ELF-1 (cell line): Measurements from ENCODE around the gene RBM38.
A peak's percentile ranks its signal among the peaks of the same experiment; 100 is the strongest.

Source experiments
- DNase-seq: peaks from one replicate; pipeline ENCODE4 v3.0.0-alpha.2; 2016; ENCODE audit warnings: low read depth, low spot score

RBM38 gene

GRCh38 chr20:57391439-57392301 lies 474 bp downstream of the RBM38 start:
- DNase-seq = peak; percentile 42

- DNase-seq = no peak
Measured at GRCh38 chr20:57392512-57393271, 1.5 kb downstream of the RBM38 start.

DNA sequence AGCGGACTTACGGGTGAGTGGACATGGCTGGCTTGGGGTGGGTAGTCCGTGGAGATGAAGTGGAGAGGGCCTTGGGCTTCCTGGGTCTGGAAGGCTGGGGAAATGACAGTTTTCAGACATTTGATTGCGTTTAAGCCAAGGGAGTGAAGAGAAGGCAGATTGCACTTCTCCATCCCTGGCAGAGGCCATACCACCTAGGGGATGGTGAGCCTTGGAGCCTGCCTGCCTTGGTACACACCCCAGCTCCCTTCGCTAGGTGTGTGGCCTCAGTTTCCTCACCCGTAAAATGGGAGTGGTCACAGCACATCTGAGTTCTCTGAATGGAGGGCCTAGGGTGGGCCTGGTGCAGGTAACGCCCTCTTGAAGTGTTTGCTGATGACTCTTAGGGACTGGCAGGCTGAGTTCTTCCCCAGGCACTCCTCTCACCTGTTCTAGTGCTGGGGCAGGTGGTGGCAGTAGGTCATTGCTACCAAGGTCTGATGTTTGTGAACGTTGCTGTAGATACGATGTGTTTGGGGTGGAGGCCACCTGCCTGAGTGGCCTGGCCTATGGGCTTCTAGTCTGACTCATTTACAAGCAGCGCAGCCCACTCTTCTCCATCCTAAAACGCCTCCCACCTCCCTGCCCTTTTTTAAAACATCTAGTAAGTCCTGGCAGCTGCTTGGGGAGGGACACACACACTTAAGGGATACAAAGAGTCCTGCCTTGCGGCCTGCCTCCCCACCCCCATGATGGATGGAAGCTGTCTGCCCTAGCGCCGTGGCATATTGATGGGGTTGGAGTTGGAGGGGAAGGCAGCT lies 2.3 kb downstream of the RBM38 start:
- peak; percentile 58 for DNase-seq

DNA sequence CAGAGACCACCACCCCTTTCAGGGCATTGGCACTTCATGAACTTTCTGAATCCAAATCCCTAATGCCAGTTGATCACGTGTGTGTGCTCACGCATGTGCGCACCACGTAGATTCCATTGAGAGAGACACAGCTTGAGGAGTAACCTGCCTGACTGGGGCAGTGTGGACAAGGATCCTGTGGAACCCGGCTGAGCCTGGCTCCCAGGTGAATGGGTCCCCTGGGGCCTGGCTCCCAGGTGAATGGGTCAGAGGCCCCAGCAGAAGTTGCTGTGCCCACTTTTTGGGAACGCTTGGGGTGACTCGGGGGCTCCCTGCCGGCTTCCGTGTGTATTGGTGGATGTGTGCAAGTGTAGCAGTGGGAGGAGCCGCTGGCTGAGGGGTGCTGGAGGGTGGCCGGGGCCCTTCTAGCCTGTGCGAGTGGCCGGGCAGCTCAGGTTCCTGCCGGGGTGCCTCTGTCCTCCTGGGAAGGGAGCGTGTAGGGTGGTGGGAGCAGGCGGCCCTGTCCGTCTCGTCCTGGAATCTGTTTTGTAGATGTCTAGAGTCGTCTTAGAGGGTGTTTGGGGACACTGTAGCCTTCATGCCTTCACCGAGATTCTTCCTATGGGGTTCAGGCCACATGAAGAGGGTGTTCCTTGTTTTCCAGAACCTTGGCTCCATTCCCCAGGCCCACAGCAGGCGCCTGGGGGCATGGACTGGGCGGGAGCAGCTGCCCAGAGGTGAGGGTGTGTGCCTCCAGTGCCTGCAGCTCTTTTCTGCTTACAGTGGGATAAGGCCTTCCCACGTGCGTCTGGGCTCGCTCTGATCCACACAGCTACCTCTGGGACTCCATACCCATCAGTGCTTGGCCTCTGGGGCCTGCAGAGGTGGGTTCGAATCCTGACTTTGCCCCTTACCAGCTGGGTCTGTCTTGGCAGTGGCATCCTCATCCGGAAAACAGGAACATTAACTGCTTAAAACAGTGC lies 3.2 kb downstream of the RBM38 start:
- DNase-seq = no peak

DNA sequence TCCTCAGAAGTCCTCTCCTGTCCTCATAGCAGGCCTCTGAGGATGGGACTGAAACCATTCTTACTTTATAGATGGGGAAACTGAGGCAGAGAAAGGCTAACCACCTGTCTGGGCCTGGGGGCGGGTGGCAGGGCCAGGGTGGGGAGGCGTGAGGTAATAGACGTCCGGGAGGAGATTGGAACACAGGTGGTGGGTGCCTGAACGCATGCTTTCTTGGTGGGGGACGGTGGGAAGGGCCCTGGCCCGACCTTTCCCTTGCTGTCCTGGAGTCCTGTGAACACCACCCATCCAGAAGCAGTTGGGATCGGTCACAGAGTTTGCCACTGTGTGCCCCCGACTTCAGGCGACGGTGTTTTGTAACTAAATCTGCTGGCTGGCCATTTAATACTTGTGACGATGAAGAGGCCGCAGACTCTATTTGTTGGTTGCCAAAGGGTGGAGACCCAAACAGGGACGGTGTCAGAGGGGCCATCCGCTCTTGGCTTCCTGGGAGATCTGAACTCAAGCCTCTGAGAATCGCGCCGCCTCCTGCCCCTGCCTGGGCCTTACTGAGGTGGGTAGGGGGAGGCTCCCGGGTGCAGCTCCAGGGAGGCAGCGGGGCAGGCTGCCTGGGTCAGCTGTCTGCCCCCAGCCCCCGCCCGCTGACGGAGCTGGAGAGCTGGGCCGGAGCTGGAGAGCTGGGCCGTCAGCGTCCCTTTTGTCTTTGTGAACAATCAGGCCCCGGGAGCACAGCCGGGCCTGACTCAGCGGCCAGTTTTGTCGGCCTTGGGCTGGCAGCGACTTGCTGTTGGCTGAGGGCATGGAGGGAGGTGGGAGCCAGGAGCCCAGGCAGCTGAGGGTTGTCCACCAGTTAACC lies 4.1 kb downstream of the RBM38 start:
- peak; percentile 84 for DNase-seq

GRCh38 chr20:57396212-57396983 lies 5.2 kb downstream of the RBM38 start:
- no peak for DNase-seq

DNA sequence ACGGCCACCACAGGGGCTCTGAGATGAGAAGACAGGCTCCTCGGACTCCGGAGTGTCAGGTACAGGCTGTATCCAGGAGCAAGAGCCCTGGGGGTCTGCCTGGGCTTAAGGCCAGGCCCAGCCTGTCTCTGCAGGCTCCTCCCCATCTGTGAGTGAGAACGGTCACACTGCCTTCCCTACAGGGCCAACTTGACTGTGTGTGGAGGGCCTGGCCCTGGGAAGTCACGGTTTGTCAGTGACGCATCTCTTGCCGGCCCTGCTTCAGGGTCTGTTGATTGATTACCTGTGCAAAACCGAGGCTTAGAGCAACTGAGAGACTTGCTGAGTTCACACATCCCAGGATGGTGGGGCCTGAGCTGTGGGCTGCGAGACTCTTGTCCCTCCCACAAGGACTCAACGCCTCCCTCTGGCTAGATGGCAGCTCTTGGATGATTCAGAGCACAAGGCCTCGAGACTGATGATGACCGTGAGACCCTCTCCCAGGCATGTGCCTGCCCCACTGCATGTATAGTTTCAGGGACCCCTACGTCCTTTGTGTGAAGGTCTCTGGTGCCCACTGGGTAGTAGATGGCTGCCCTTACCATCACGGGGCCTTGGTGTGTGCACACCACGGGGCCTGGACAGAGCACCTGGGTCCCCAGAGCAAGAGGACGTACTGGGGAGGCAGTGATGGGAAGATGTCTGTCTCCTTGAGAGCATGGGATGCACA lies 5.9 kb downstream of the RBM38 start:
- peak; percentile 62 for DNase-seq

DNA sequence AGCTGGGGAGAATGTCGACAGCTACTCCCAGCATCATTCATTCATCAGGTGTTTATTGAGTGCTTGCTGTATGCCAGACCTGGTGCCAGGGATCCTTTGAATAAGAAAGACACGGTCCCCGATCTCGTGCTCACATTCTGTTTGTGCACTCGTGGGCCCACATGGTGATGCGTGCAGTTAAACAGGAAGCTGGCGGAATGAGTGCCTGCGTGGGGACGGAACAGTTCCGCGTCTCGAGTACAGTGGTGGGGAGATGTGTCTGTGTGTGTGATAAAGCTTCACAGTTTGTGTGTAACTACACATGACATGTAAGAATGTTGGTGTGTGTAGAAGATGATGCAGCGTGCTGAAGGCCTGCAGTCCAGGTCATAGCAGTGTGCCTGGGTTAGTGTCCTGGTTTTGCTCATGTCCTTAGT lies 6.5 kb downstream of the RBM38 start:
- no peak for DNase-seq

DNA sequence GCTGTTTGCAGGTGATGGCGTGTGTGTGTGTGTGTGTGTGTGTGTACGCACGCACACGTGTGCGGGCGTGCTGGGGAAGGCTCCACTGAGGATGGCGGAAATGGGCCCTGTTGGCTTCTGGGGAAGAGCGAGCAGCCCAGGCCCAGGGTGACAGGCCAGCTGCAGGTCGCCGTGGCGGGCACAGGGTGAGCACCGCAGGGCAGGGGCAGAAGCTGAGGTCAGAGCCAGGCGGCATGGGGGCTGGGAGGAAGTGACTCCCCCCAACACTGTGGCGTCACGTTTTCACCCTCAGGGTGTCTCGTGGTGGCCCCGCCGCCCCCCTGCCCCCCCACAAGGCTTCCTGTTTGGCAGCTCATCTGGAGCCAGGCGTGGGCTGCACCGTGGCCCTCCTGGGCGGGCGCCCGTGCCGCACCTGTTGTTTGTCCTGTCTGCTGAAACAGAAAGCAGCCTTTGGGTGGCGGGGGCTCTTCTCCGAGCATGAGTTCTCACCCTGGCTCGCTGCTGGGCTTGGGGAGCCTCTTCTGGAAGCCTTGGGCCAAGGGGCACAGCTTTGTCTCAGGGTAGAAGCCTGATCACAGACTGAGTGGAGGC lies 7.1 kb downstream of the RBM38 start:
- no peak for DNase-seq

- no peak for DNase-seq
Measured at GRCh38 chr20:57398901-57399535, 7.8 kb downstream of the RBM38 start.

DNA sequence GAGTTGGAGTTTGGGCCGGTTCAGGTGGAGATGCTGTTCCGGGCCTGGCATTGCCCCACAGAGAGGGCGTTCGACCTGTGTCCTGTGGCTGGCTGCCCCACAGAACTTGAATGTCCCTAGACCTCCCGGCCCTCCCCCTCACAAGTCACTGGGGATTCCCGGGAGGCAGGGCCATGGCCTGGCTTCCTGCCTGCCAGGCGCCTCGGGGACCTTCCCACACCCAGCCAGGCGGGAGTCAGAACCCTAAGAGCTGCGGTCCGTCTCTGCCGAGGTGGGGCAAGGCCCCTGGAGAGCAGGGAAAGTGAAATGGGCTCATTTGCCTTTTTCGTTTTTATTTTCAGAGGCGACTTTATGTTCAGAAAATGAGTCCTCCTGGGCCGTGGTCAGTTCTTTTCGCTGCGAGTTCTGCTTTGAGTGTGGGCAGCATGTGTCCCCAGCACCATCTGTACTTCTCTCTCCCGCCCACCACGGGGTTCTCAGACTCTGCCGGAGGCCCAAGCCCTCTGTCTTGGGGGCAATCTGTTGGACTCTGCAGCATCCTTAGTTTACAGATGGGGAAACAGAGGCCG lies 8.5 kb downstream of the RBM38 start:
- DNase-seq = no peak

DNA sequence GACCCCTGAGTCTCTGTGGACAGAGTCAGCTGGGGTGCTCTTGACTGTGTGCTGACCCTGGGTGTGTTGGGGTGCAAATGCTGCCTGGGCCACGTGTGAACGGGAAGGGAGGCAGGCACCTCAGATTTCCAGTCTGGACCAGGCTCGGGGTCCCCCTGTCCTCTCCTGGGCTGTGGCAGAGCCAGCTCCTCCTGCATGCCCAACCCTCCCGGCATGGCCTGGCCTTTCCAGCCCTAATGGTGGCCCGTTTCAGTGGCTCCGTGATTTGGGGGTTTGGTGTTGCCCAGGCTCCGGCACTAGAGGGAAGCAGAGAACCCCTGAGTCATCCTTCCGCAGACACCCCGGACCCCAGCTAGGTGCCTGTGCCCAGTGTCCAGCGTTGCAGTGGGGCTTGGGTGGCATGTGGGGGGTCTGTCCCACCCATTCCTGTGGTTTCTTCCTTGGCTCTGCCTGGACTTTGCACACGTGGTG lies 9.1 kb downstream of the RBM38 start:
- no peak for DNase-seq

GRCh38 chr20:57400821-57401564 lies 9.8 kb downstream of the RBM38 start:
- no peak for DNase-seq

DNA sequence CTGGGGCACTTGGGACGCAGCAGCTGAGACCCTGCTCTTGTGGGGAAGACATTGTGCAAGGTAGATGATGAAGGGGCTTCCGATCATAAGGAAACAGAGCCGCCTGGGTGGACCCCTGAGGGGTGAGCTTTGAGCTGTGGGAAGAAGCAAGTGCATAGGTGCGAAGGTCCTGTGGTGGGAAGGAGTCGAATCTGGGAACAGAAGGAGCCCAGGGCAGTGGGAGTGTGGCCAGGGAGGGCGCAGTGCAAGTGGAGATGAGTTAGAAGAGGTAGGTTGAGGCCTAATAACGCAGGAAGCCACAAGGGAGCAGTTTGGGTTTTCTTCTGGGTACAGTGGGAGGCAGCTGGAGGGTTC lies 10.3 kb downstream of the RBM38 start:
- DNase-seq = no peak

- no peak for DNase-seq
Measured at GRCh38 chr20:57402206-57403125, 11.3 kb downstream of the RBM38 start.
